Measurements from ENCODE around the gene FSTL4. TPM values are rescaled to one million over a fixed set of nuclear protein-coding genes. Genes with fewer than 3 reads are reported as not detected.

Gene FSTL4
- total and polyA plus RNA-seq, 2 of the 13 experiments (the other 11 are each of a cell fraction or from before 2014, with no cell fraction given) = 2.1 to 3.0 TPM

DNA sequence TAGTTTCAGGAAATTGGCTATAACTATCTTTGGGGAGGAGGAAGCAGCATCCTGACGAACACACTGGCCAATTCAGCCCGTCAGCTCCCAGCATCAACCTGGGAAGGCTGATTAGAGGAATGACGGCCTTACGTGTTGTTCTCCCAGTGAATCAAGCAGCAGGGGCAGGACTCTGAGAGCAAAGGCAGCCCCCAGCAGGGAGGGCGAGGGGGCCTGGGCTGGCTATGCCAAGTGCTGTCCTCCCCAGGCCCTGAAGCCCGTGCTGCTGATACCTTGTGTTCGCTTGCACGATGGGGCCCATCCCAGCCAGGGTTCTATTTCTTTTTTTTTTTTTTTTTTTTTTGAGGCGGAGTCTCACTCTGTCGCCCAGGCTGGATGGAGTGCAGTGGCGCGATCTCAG, 254.1 kb downstream of the FSTL4 start:
- 50% methylated on average over 12 of the region's 12 CpGs for WGBS (ENCODE audit: low lambda C conversion rate)
- no TSS peak for BruUV-seq (replicated peaks)
- Histone ChIP-seq H3K36me3 (replicated peaks in 1 of 2; ENCODE audit: control insufficient read depth in 1 of 2, insufficient read depth in 2 of 2, low read length in 2 of 2) (no peaks in the 10 kb centered on the region), H3K4me3 (replicated peaks in 1 of 3; ENCODE audit: insufficient read depth in 1 of 3, low read depth in 2 of 3, low read length in 3 of 3) (no peak overlapping the region), H3K4me1 (ENCODE audit: insufficient read depth, low read length) (no peaks in the 10 kb centered on the region), H3K4me2 (ENCODE audit: low read depth, low read length) (no peak overlapping the region), H2AFZ (ENCODE audit: low read length) (no peak overlapping the region), H4K20me1 (ENCODE audit: insufficient read depth, low read length) (no peaks in the 10 kb centered on the region), H3K9ac (ENCODE audit: insufficient read depth, low read depth, low read length) (no peak overlapping the region), H3K27me3 (ENCODE audit: control insufficient read depth in 1 of 2, insufficient read depth in 2 of 2, low read length in 2 of 2) (peaks cover 0 to 14% of the 10 kb centered on the region in 2 experiments; a peak in 1 of 5 replicates), H3K79me2 (ENCODE audit: insufficient read depth, low read length) (no peaks in the 10 kb centered on the region), H3K9me3 (ENCODE audit: low read length) (no peaks in the 10 kb centered on the region), H3K27ac (ENCODE audit: extremely low read length, insufficient read depth, low read length) (no peak overlapping the region)
- DNase-seq (ENCODE audit: low spot score) = no peak
- no peak for FAIRE-seq
- in situ Hi-C loops (cut with HindIII; ENCODE audit: extremely low pct_ligation_motif_present, low pct_unique_long_range_greater_than_20kb) = no loop called here
- no peak for TF ChIP-seq FOXC1 (CRISPR knock-in tag; IDR thresholded peaks at IDR 0.05; ENCODE audit: borderline replicate concordance)
- no peak for TF ChIP-seq ZNF562 (CRISPR knock-in tag; IDR thresholded peaks at IDR 0.05; ENCODE audit: borderline replicate concordance)
- TF ChIP-seq KLF15 (CRISPR knock-in tag; IDR thresholded peaks at IDR 0.05; ENCODE audit: borderline replicate concordance) = no peak
- TF ChIP-seq, protein P1, sequence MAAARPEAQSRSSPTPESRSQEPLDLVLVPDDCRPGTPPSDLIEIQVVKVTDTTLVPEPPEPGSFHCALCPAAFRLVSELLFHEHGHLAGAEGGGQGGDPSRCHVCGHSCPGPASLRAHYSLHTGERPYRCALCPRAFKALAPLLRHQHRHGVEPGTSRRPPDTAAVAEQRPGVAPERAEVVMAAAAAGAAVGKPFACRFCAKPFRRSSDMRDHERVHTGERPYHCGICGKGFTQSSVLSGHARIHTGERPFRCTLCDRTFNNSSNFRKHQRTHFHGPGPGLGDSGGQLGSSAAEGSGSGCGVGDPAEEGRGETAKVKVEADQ (CRISPR knock-in tag; IDR thresholded peaks at IDR 0.05; ENCODE audit: borderline replicate concordance) = no peak
- TF ChIP-seq TSC22D2 (CRISPR knock-in tag; IDR thresholded peaks at IDR 0.05; ENCODE audit: borderline replicate concordance) = no peak
- TF ChIP-seq, protein P2, sequence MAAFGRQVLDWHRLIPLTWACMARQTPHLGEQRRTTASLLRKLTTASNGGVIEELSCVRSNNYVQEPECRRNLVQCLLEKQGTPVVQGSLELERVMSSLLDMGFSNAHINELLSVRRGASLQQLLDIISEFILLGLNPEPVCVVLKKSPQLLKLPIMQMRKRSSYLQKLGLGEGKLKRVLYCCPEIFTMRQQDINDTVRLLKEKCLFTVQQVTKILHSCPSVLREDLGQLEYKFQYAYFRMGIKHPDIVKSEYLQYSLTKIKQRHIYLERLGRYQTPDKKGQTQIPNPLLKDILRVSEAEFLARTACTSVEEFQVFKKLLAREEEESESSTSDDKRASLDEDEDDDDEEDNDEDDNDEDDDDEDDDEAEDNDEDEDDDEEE (CRISPR knock-in tag; IDR thresholded peaks at IDR 0.05) = no peak
- TF ChIP-seq ZNF782 (CRISPR knock-in tag; IDR thresholded peaks at IDR 0.05; ENCODE audit: borderline replicate concordance) = no peak
- TF ChIP-seq FOXK1 (CRISPR knock-in tag; IDR thresholded peaks at IDR 0.05; ENCODE audit: borderline replicate concordance, low read depth) = no peak
- TF ChIP-seq FOSL1 (CRISPR knock-in tag; IDR thresholded peaks at IDR 0.05; ENCODE audit: borderline replicate concordance) = no peak
- TF ChIP-seq RCOR2 (CRISPR knock-in tag; IDR thresholded peaks at IDR 0.05) = no peak
- TF ChIP-seq ZNF468 (CRISPR knock-in tag; IDR thresholded peaks at IDR 0.05) = no peak
- TF ChIP-seq IRF1 (CRISPR knock-in tag; IDR thresholded peaks at IDR 0.05; ENCODE audit: low read depth) = no peak
- no peak for TF ChIP-seq MZF1 (CRISPR knock-in tag; IDR thresholded peaks at IDR 0.05; ENCODE audit: borderline replicate concordance)
- no peak for TF ChIP-seq ZNF34 (CRISPR knock-in tag; IDR thresholded peaks at IDR 0.05; ENCODE audit: borderline replicate concordance)
- no peak for TF ChIP-seq ATRX (CRISPR knock-in tag; IDR thresholded peaks at IDR 0.05; ENCODE audit: borderline replicate concordance)
- ATAC-seq = no peak
- CTCF ChIA-PET (ENCODE audit: low intra/inter-chr PET ratio, low total read pairs) = no interaction called here
- intact Hi-C loops (cut with micrococcal nuclease; ENCODE audit: unreplicated experiment) = no loop called here
- POLR2A ChIA-PET = no interaction called here

All from HepG2 (cell line).